IPS-15b (cell line): Measurements from ENCODE around the gene CHIT1.

Source experiments
- H3K27me3 ChIP-seq: one replicate; pipeline ENCODE4 v1.6.1; 2013; ENCODE audit warnings: low read length; ENCODE audit not compliant: control insufficient read depth, insufficient read depth
- H3K36me3 ChIP-seq: one replicate; pipeline ENCODE4 v1.6.1; 2013; ENCODE audit warnings: low read length; ENCODE audit not compliant: control insufficient read depth, insufficient read depth
- H3K4me1 ChIP-seq: one replicate; pipeline ENCODE4 v1.6.1; 2013; ENCODE audit warnings: mild to moderate bottlenecking, low read length; ENCODE audit not compliant: control insufficient read depth, insufficient read depth
- H3K4me3 ChIP-seq: one replicate; pipeline ENCODE4 v1.5.1; 2013; ENCODE audit warnings: low read depth, low read length
- H3K9ac ChIP-seq: one replicate; pipeline ENCODE4 v1.6.1; 2013; ENCODE audit warnings: low read depth, mild to moderate bottlenecking, low read length
- H3K9me3 ChIP-seq: one replicate; pipeline ENCODE4 v1.6.1; 2013; ENCODE audit warnings: mild to moderate bottlenecking, low read length; ENCODE audit not compliant: control insufficient read depth, insufficient read depth

CHIT1 gene

GRCh38 chr1:203199481-203199815, 30.0 kb downstream of the CHIT1 start:
- H3K9ac ChIP-seq: no peak overlapping the region
- no peaks in the 10 kb centered on the region for H3K9me3 ChIP-seq
- peaks cover 5% of the 10 kb centered on the region for H3K27me3 ChIP-seq
- no peaks in the 10 kb centered on the region for H3K36me3 ChIP-seq
- no peaks in the 10 kb centered on the region for H3K4me1 ChIP-seq
- no peak overlapping the region for H3K4me3 ChIP-seq

DNA sequence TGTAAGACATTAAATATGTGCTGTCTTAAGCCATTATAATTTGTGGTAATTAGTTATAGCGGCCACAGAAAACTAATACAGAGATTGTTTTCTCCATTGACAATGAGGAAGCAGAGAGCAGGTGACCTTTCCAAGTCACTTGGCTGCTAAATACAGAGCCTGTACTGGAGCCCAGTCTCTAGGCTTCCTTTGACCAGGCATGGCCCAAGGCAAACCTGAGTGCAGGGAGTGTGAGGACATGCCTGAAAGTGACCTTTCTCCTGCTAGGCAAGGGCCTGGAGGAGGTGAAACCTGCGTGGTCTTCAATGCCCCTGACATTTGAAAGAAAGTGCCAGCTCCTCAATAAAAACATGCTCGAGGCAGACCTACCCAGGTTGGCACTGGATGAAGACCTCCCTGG, 30.5 kb downstream of the CHIT1 start:
- H3K36me3 ChIP-seq: no peaks in the 10 kb centered on the region
- H3K4me1 ChIP-seq: no peaks in the 10 kb centered on the region
- H3K4me3 ChIP-seq: no peak overlapping the region
- no peaks in the 10 kb centered on the region for H3K9me3 ChIP-seq
- no peak overlapping the region for H3K9ac ChIP-seq
- peaks cover 5% of the 10 kb centered on the region for H3K27me3 ChIP-seq

DNA sequence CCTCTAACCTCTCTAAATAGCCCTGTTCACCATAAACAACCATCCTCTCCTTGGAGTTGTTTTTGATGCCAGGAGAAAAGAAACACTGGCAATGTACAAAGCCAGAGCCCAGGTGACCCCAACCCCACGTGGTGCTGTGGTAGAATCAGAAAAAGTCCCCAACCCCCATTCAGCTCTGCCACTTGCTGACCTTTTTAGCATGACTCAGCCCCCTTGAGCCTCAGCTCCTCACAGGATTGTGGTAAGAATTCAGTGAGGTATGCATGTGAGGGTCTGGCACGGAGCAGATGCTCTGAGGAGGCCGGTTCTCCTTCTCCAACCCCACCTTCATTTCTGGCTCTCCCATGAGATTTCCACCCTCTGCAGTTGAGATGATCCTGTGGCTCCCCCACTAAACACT, 31.8 kb downstream of the CHIT1 start:
- Histone ChIP-seq H3K9ac (no peak overlapping the region), H3K9me3 (no peaks in the 10 kb centered on the region), H3K36me3 (no peaks in the 10 kb centered on the region), H3K4me3 (no peak overlapping the region), H3K4me1 (no peaks in the 10 kb centered on the region), H3K27me3 (peaks cover 5% of the 10 kb centered on the region)

DNA sequence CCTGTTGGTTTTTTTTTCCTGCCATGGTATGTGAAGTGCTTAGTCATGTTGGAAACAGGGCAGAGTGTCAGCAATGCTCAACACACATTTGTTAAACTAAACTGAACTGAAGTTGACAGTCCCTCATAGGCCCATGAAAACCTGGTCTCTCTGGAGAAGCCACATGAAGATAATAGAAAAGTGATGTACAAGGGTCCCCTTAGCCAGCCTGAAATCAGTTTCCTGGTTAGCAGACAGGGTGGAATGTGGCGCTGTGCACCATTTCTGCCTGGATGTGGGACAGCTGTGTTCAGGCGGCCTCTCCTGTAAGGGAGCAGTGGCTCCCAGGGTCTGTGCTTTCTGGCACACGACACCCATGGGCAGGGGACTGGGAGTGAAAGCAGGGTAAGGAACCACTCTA, 33.1 kb downstream of the CHIT1 start:
- Histone ChIP-seq H3K4me3 (no peak overlapping the region), H3K36me3 (no peaks in the 10 kb centered on the region), H3K27me3 (peaks cover 5% of the 10 kb centered on the region), H3K9ac (no peak overlapping the region), H3K9me3 (no peaks in the 10 kb centered on the region), H3K4me1 (no peaks in the 10 kb centered on the region)

DNA sequence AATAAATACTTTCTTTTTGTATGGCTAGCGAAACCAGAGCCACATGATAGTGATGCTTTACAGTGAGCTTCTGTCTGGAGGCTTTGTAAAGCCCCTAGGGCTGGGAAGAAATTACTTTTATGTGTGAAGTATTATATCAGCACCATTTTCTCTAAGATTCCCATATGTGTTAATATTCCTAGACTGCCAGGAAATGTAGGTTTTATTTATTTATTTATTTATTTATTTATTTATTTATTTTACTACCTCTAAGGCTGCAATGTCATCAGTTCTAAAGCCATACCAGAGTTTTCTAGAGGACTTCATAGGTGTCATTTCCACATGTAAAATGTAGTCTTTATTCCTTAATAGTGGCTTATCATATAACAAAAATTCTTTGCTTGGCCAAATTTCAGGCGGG, 38.5 kb downstream of the CHIT1 start:
- Histone ChIP-seq H3K36me3 (no peaks in the 10 kb centered on the region), H3K27me3 (no peaks in the 10 kb centered on the region), H3K4me1 (peaks cover 15% of the 10 kb centered on the region), H3K9me3 (no peaks in the 10 kb centered on the region), H3K9ac (no peak overlapping the region), H3K4me3 (no peak overlapping the region)

DNA sequence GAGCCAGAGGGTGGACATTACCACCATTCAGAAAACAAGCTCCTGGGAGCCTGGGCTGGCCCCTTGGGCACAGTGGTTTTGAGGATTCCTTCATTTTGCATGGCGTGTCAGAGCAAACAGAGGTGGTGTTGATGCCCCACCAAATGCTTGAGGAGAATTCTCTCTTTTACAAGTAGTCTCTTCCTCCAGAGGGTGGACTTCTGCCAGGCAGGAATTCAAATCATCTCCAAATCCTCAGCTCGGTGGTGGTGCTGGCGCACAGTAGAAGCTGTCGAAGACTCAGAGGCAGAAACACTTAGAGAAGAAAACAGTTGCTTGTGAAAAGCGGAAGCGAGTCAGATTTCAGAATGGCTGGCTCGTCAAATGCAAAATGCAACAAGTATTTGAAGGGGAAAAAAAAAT, 39.5 kb downstream of the CHIT1 start:
- H3K36me3 ChIP-seq: no peaks in the 10 kb centered on the region
- no peaks in the 10 kb centered on the region for H3K27me3 ChIP-seq
- H3K9ac ChIP-seq: no peak overlapping the region
- H3K4me3 ChIP-seq: no peak overlapping the region
- peaks cover 21% of the 10 kb centered on the region for H3K4me1 ChIP-seq
- no peaks in the 10 kb centered on the region for H3K9me3 ChIP-seq

- H3K4me1 ChIP-seq: peaks cover 21% of the 10 kb centered on the region
- no peaks in the 10 kb centered on the region for H3K27me3 ChIP-seq
- no peaks in the 10 kb centered on the region for H3K9me3 ChIP-seq
- no peak overlapping the region for H3K9ac ChIP-seq
- H3K4me3 ChIP-seq: no peak overlapping the region
- no peaks in the 10 kb centered on the region for H3K36me3 ChIP-seq
Observed at GRCh38 chr1:203188686-203189232, 40.7 kb downstream of the CHIT1 start.

DNA sequence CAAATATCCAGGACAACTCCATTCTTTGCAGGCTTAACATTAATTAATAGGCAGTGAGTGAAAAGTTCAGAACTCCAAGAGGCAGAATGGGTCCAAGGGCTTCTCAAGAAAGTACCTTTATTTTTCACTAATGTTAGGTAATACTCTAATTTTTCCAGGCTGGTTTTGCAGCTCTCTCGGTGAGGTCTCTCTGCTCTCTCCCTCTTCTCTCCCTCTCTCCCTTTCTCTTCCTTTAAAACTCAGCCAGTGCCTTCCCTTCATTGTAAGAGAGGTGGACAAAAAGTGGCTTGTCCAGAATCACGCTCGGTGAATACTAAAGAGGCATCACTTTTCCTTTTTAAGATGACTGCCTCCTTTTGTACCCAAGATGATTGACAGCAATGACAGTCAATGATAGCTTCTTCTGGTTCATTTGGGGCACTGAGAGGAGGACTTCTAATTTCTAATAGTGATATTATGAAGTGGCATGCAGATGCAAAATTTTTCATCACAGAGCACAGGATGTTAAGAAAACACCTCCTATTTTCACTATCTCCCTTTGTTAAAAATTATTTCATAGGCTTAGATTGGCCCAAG, 41.7 kb downstream of the CHIT1 start:
- no peaks in the 10 kb centered on the region for H3K27me3 ChIP-seq
- peaks cover 21% of the 10 kb centered on the region for H3K4me1 ChIP-seq
- no peak overlapping the region for H3K4me3 ChIP-seq
- H3K9me3 ChIP-seq: no peaks in the 10 kb centered on the region
- H3K9ac ChIP-seq: no peak overlapping the region
- H3K36me3 ChIP-seq: no peaks in the 10 kb centered on the region

GRCh38 chr1:203187304-203187685, 42.2 kb downstream of the CHIT1 start:
- H3K9me3 ChIP-seq: no peaks in the 10 kb centered on the region
- no peak overlapping the region for H3K4me3 ChIP-seq
- no peaks in the 10 kb centered on the region for H3K27me3 ChIP-seq
- peaks cover 21% of the 10 kb centered on the region for H3K4me1 ChIP-seq
- H3K36me3 ChIP-seq: no peaks in the 10 kb centered on the region
- H3K9ac ChIP-seq: no peak overlapping the region

GRCh38 chr1:203186446-203187303, 42.8 kb downstream of the CHIT1 start, which contains the start of gene CHI3L1:
Gene CHI3L1, minus strand, starts transcription at chr1:203186704. Its CDS starts 81 bp downstream, at chr1:203186623.
- H3K27me3 ChIP-seq: no peaks in the 10 kb centered on the region
- H3K4me1 ChIP-seq: peaks cover 21% of the 10 kb centered on the region
- peak within 1 kb of the TSS; percentile 19 for H3K4me3 ChIP-seq
- no peaks in the 10 kb centered on the region for H3K9me3 ChIP-seq
- H3K36me3 ChIP-seq: no peaks in the 10 kb centered on the region
- H3K9ac ChIP-seq: peak within 1 kb of the TSS; percentile 1

DNA sequence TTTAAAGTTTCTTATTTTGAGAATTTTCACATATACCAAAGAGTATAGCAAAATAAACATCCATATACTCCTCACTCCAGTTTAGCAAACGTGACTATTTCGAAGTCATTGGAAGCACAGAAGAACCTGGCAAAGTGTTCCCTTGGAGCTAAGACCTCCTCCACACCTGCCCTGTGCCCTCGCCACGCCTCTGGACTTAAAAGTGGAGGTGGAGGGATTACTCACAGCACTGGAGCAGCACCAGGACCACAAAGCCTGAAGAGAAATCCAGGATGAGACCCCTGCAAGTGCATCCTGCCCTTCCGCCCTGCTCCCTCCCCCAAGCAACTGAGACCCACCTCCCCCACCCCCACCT, 43.4 kb downstream of the CHIT1 start:
- Histone ChIP-seq H3K27me3 (no peaks in the 10 kb centered on the region), H3K9me3 (no peaks in the 10 kb centered on the region), H3K36me3 (no peaks in the 10 kb centered on the region), H3K9ac (no peak overlapping the region), H3K4me3 (no peak overlapping the region), H3K4me1 (peaks cover 21% of the 10 kb centered on the region)

- peaks cover 21% of the 10 kb centered on the region for H3K4me1 ChIP-seq
- no peaks in the 10 kb centered on the region for H3K9me3 ChIP-seq
- H3K27me3 ChIP-seq: no peaks in the 10 kb centered on the region
- H3K9ac ChIP-seq: no peak overlapping the region
- no peaks in the 10 kb centered on the region for H3K36me3 ChIP-seq
- H3K4me3 ChIP-seq: no peak overlapping the region
Observed at GRCh38 chr1:203185585-203185984, 43.9 kb downstream of the CHIT1 start.
